GM21528 (cell line): ENCODE results near the gene AGPAT2.
"Not testable (repeated sequence)": the region's sequence is repeated elsewhere in the genome, so short reads cannot be mapped to it uniquely, and the experiment has no call there.

Source experiments
- ATAC-seq: cut with Tn5 transposase; IDR thresholded peaks from one replicate; pipeline ENCODE4 v1.9.1; 2021; ENCODE audit warnings: mild to moderate bottlenecking, moderate library complexity; ENCODE audit not compliant: unreplicated experiment, low FRiP score

The AGPAT2 gene

GRCh38 chr9:136720898-136721338 lies 33.7 kb upstream of the AGPAT2 start:
- ATAC-seq: no peak

- ATAC-seq: no peak
Measured at GRCh38 chr9:136720251-136720897, 33.1 kb upstream of the AGPAT2 start.

- no peak for ATAC-seq
Measured at GRCh38 chr9:136719195-136719880, 32.1 kb upstream of the AGPAT2 start.

GRCh38 chr9:136718345-136719194 lies 31.3 kb upstream of the AGPAT2 start:
- no peak for ATAC-seq

- no peak for ATAC-seq
Measured at GRCh38 chr9:136717399-136717798, 30.1 kb upstream of the AGPAT2 start.

- ATAC-seq: no peak
Measured at GRCh38 chr9:136714893-136715274, 27.6 kb upstream of the AGPAT2 start.

- no peak for ATAC-seq
Measured at GRCh38 chr9:136714096-136714892, 27.0 kb upstream of the AGPAT2 start.

GRCh38 chr9:136713550-136713949 lies 26.3 kb upstream of the AGPAT2 start:
- no peak for ATAC-seq

GRCh38 chr9:136712690-136713544 lies 25.7 kb upstream of the AGPAT2 start:
- ATAC-seq: no peak

- no peak for ATAC-seq
Measured at GRCh38 chr9:136711751-136712689, 24.8 kb upstream of the AGPAT2 start, which contains the start of gene DIPK1B. TSS of gene DIPK1B (plus strand) at chr9:136712572. CDS start at chr9:136712666, 94 bp downstream.

GRCh38 chr9:136711219-136711648 lies 24.0 kb upstream of the AGPAT2 start:
- not testable (repeated sequence) for ATAC-seq

- ATAC-seq: no peak
Measured at GRCh38 chr9:136710543-136710942, 23.3 kb upstream of the AGPAT2 start.

- no peak for ATAC-seq
Measured at GRCh38 chr9:136709454-136710109, 22.3 kb upstream of the AGPAT2 start.

GRCh38 chr9:136707849-136708517 lies 20.7 kb upstream of the AGPAT2 start:
- no peak for ATAC-seq

- no peak for ATAC-seq
Measured at GRCh38 chr9:136707011-136707410, 19.8 kb upstream of the AGPAT2 start.

GRCh38 chr9:136705564-136705963 lies 18.3 kb upstream of the AGPAT2 start:
- no peak for ATAC-seq

- ATAC-seq: not testable (repeated sequence)
Measured at GRCh38 chr9:136704741-136705140, 17.5 kb upstream of the AGPAT2 start.
